Stimulated activated naive B cell treated with anti-CD40 and anti-IgM and Interleukin-4, amounts not matched to agents 10 μg/mL and 1 μg/mL and 100 μg/mL, for 72 hours (primary cell): ENCODE data around the gene RAD54L2.
"Not testable (repeated sequence)": the region's sequence is repeated elsewhere in the genome, so short reads cannot be mapped to it uniquely, and the experiment has no call there.

Experiments
- ATAC-seq, 2 donors: fragments of 150-1000 bp; cut with Tn5 transposase; replicated peaks; 2 replicates each; pipeline ENCODE4 v1.10.0; 2021; ENCODE audit warnings: moderate library complexity in 1 of 2
- DNase-seq: peaks from one replicate; pipeline ENCODE4 v3.0.0; 2021
- H3K27ac Mint-ChIP-seq: one replicate; pipeline ENCODE4 v1.8.0; 2022; ENCODE audit warnings: mild to moderate bottlenecking, mixed read lengths
- H3K27me3 Mint-ChIP-seq, 2 donors: one replicate each; pipeline ENCODE4 v1.8.0; 2022; ENCODE audit warnings: mixed read lengths in 2 of 2
- H3K36me3 Mint-ChIP-seq, 2 donors: one replicate each; pipeline ENCODE4 v1.8.0; 2022; ENCODE audit warnings: mixed read lengths in 2 of 2, mild to moderate bottlenecking in 1 of 2
- H3K4me1 Mint-ChIP-seq, 2 donors: one replicate each; pipeline ENCODE4 v1.8.0; 2022; ENCODE audit warnings: mixed read lengths in 2 of 2, mild to moderate bottlenecking in 1 of 2
- H3K4me3 Mint-ChIP-seq, 2 donors: one replicate each; pipeline ENCODE4 v1.8.0; 2022; ENCODE audit warnings: mild to moderate bottlenecking in 2 of 2, mixed read lengths in 2 of 2, moderate library complexity in 1 of 2
- H3K9me3 Mint-ChIP-seq, 2 donors: one replicate each; pipeline ENCODE4 v1.8.0; 2022; ENCODE audit warnings: mixed read lengths in 2 of 2, mild to moderate bottlenecking in 1 of 2

RAD54L2 gene

DNA sequence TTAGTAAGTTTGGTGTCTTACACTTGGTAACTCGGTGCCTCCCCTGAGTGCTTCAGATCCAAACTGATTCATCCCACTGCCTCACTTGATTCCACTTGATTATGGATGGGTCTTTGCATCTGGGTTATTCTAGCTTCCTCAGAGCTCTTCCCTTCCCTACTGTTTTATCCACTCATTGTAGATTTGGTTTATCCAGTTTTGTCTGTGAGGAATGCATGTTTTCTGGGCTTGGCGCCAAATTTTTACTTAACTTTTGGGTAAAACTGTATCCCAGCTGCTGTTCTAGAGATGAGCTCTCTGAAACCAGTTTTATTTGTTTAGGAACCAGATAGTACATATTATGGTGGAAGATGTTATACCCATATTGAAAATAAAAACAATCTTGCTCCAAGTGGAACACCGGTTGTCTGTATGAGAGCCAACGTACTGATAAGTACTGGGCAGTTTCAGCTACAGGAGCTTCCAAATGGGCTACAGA is 20.9 kb downstream of the RAD54L2 start:
- Mint-ChIP-seq H3K9me3 (no peaks in the 10 kb centered on the region), H3K36me3 (peaks cover 16 to 37% of the 10 kb centered on the region in 2 donors), H3K4me1 (peaks cover 7 to 11% of the 10 kb centered on the region in 2 donors), H3K4me3 (no peak overlapping the region), H3K27ac (no peak overlapping the region), H3K27me3 (no peaks in the 10 kb centered on the region)
- DNase-seq (no peak), ATAC-seq (no peak)

DNA sequence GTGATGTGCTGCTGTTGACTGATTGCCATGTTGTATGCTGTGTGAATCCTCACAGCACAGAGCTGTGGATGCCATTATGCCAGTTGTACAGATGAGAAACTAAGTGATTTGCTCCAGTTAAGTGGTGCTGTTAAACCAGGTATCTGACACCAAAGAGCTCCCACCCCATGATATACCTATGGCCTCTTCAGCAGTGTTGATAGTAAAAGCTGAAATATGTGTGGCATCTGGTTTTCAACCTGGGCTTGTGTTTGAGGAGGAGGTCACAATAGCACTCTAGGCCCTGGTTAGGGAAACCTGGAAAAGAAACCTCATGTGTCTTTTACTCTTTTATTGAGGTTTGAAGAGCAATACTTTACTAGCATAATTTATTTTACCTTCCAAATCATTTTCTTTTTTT is 21.4 kb downstream of the RAD54L2 start:
- Mint-ChIP-seq H3K36me3 (peaks cover 16 to 33% of the 10 kb centered on the region in 2 donors), H3K4me3 (no peak overlapping the region), H3K9me3 (no peaks in the 10 kb centered on the region), H3K27me3 (no peaks in the 10 kb centered on the region), H3K27ac (no peak overlapping the region), H3K4me1 (peaks cover 7 to 11% of the 10 kb centered on the region in 2 donors)
- ATAC-seq (no peak), DNase-seq (no peak)

DNA sequence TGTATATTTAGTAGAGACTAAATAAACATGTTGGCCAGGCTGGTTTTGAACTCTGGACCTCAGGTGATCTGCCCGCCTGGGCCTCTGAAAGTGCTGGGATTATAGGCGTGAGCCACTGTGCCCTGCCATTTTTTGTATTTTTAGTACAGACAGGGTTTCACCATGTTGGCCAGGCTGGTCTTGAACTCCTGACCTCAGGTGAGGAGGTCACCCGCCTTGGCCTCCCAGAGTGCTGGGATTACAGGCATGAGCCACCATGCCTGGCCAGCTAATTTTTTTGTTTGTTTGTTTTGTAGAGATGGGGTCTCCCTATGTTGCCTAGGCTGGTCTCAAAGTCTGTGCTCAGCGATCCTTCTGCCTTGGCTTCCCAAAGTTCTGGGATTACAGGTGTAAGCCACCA is 23.9 kb downstream of the RAD54L2 start:
- not testable (repeated sequence) for DNase-seq, H3K27me3 Mint-ChIP-seq, H3K4me3 Mint-ChIP-seq, ATAC-seq, H3K9me3 Mint-ChIP-seq, H3K27ac Mint-ChIP-seq
- peaks cover 17 to 18% of the 10 kb centered on the region in 2 donors for H3K4me1 Mint-ChIP-seq
- peaks cover 14 to 26% of the 10 kb centered on the region in 2 donors for H3K36me3 Mint-ChIP-seq

DNA sequence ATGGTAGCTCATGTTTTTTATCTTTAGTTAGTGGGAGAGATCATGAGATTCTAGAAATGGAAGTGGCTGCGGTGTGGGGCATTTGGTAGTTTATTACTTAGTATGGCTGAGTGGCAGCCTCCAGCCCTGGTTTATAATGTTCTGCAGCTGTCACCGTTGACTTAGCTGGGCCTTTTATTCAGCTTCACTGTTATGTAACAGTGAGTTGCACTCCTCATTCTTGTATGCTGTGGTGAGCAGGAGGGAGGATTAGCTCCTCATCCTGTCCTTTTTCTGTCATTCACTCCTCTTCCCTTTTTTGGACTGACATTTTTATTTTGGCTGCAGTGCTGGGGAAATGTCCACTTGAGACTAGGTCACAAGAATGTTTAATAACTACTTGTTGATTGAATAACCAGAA is 29.5 kb downstream of the RAD54L2 start:
- Mint-ChIP-seq H3K36me3 (peaks cover 6 to 15% of the 10 kb centered on the region in 2 donors), H3K4me1 (peaks cover 13 to 25% of the 10 kb centered on the region in 2 donors), H3K27me3 (no peaks in the 10 kb centered on the region), H3K9me3 (no peaks in the 10 kb centered on the region), H3K27ac (no peak overlapping the region), H3K4me3 (no peak overlapping the region)
- DNase-seq = no peak
- ATAC-seq = no peak

DNA sequence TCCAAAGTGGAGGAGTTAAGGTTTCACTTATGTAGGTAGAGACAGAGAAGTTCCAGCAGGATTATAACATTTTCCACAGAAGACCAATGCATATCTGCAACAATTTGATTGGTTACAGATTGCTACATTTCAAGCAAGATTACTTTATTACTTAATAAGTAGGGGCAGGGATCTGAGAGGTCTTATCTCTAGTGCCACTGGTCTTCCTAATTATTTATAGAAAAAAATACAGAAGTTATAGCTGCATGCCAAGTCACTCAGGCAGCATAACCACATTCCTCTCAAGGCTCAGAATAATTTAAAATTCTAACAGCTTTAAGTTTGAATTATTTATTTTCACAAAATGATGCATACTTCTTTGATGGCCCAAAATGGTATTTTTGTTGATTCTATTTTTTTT is 30.5 kb downstream of the RAD54L2 start:
- Mint-ChIP-seq H3K36me3 (peaks cover 7 to 18% of the 10 kb centered on the region in 2 donors), H3K27ac (no peak overlapping the region), H3K9me3 (no peaks in the 10 kb centered on the region), H3K4me1 (peaks cover 13 to 22% of the 10 kb centered on the region in 2 donors), H3K4me3 (no peak overlapping the region), H3K27me3 (no peaks in the 10 kb centered on the region)
- ATAC-seq (no peak), DNase-seq (no peak)

DNA sequence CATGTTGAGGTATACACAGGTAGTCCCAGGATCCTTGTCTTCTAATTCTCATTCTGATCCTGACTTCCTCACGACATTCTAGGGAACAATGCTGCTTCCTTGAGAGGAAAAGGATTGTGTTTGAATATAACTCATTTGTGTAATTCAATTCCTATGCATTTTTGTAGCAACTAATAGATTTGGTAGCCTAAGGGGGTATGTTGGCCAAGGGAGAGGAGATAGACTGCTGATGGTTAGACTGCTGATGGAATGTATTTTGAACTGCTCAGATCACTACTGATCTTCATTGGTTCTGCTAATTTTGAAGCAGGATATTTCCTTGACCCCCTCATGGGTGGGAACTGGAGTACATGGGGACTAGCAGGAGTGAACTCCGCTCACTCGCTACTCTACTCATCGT is 39.7 kb downstream of the RAD54L2 start:
- peaks cover 0 to 2% of the 10 kb centered on the region in 2 donors for H3K9me3 Mint-ChIP-seq
- H3K27ac Mint-ChIP-seq = no peak overlapping the region
- H3K4me1 Mint-ChIP-seq = peaks cover 15 to 29% of the 10 kb centered on the region in 2 donors
- H3K27me3 Mint-ChIP-seq = no peaks in the 10 kb centered on the region
- H3K36me3 Mint-ChIP-seq = peaks cover 18 to 45% of the 10 kb centered on the region in 2 donors
- ATAC-seq = no peak
- no peak overlapping the region for H3K4me3 Mint-ChIP-seq
- no peak for DNase-seq

DNA sequence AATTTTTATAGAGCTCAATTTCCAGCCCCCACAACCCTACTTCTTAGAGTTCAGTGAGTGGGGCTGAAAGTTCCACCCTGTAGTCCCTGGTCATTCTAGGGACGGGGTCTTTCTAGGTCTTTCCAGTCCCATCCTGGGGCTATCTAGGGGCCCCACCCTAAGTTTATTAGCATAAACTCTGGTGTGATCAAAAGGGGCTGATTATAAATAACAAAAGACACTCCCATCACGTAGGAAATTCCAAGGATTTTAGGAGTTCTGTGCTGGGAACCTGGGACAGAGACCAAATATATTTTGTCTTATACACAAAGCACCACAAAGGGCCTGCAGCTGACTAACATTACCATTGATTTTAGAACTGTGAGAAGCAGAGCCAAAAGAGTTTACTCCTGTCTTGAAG is 41.9 kb downstream of the RAD54L2 start:
- H3K4me1 Mint-ChIP-seq = peaks cover 15 to 29% of the 10 kb centered on the region in 2 donors
- no peak for DNase-seq
- H3K9me3 Mint-ChIP-seq = no peaks in the 10 kb centered on the region
- no peak overlapping the region for H3K4me3 Mint-ChIP-seq
- no peak overlapping the region for H3K27ac Mint-ChIP-seq
- peaks cover 18 to 33% of the 10 kb centered on the region in 2 donors for H3K36me3 Mint-ChIP-seq
- ATAC-seq = no peak
- H3K27me3 Mint-ChIP-seq = no peaks in the 10 kb centered on the region

DNA sequence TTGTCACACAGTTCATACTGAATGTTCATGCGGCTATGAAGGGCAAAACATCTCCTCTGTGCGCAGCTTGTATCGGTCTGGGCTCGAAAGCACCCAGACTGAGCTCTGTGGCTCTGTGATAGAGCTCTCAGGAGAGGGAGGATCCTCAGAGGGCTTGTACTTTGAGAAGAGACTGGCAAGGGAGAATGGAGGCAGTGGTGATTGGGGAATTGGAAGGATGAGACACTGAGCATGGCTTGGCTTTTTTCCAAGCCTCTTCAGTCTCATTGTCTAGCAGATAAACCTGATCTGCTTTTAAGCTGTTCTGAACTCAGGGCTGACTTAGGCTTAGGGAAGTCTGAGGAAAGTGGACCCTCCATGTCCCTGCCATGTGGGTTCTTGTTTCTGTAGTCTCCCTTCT is 43.0 kb downstream of the RAD54L2 start:
- DNase-seq = no peak

DNA sequence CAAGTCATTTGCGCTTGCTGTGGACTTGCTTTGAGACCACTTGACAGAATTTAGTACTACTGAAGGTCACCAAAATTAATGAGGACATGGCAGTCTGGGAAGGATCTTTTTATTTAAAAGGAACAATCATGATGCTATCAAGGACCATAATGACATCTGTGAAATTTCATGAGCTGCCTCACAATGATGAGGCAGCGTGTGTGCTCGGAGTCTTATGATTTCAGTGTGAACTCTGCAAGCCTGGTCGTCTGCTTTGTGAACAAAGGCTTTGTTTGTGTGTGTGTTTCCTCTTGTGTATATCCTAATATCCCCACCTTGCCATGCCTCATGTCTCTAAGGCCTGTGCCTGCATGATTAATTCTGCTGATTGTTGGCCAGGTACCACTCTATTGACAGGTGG is 46.7 kb downstream of the RAD54L2 start:
- peaks cover 10 to 21% of the 10 kb centered on the region in 2 donors for H3K36me3 Mint-ChIP-seq
- no peaks in the 10 kb centered on the region for H3K27me3 Mint-ChIP-seq
- ATAC-seq = no peak
- no peak for DNase-seq
- H3K9me3 Mint-ChIP-seq = no peaks in the 10 kb centered on the region
- peaks cover 10 to 18% of the 10 kb centered on the region in 2 donors for H3K4me1 Mint-ChIP-seq
- no peak overlapping the region for H3K4me3 Mint-ChIP-seq
- H3K27ac Mint-ChIP-seq = no peak overlapping the region

More for the DNA sequence above, 43.0 kb downstream of the RAD54L2 start:
- no peak for ATAC-seq
- no peak overlapping the region for H3K4me3 Mint-ChIP-seq
- no peak overlapping the region for H3K27ac Mint-ChIP-seq
- H3K27me3 Mint-ChIP-seq = no peaks in the 10 kb centered on the region
- peaks cover 13 to 23% of the 10 kb centered on the region in 2 donors for H3K4me1 Mint-ChIP-seq
- no peaks in the 10 kb centered on the region for H3K9me3 Mint-ChIP-seq
- H3K36me3 Mint-ChIP-seq = peaks cover 16 to 31% of the 10 kb centered on the region in 2 donors

DNA sequence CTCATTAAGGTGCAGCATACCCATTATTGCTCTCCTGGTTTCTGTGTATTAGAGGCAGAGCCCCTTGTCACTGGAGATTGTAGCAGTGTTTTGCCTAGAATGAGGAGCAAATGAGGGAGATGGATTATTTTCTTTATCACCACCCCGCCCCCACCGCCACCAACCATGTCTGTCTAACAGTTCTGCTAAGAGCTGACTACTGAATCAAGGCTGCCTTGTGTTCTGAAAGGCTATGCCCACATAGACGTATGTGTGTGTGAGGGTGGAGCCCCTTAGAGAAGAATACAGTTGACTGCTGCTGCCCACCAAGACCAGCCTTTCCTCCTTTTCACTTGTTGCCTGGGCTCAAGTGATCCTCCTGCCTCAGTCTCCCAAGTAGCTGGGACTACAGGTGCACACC is 47.4 kb downstream of the RAD54L2 start:
- no peak overlapping the region for H3K27ac Mint-ChIP-seq
- no peaks in the 10 kb centered on the region for H3K9me3 Mint-ChIP-seq
- ATAC-seq (no peak), DNase-seq (no peak)
- H3K27me3 Mint-ChIP-seq = no peaks in the 10 kb centered on the region
- peaks cover 10 to 18% of the 10 kb centered on the region in 2 donors for H3K4me1 Mint-ChIP-seq
- H3K36me3 Mint-ChIP-seq = peaks cover 10 to 28% of the 10 kb centered on the region in 2 donors
- H3K4me3 Mint-ChIP-seq = no peak overlapping the region
